IPS-18c (cell line): ENCODE measurements around the gene SLC1A4.
"Not testable (repeated sequence)": the region's sequence is repeated elsewhere in the genome, so short reads cannot be mapped to it uniquely, and the experiment has no call there.

Experiments used
- H3K4me3 ChIP-seq: 2 replicates; pipeline ENCODE4 v1.7.0; 2013; ENCODE audit warnings: low read depth, mild to moderate bottlenecking, low read length, moderate library complexity; ENCODE audit not compliant: insufficient read depth
- H3K9me3 ChIP-seq: one replicate; pipeline ENCODE4 v1.6.1; 2013; ENCODE audit warnings: mild to moderate bottlenecking, low read length, moderate library complexity; ENCODE audit not compliant: control insufficient read depth, insufficient read depth

SLC1A4 gene

DNA sequence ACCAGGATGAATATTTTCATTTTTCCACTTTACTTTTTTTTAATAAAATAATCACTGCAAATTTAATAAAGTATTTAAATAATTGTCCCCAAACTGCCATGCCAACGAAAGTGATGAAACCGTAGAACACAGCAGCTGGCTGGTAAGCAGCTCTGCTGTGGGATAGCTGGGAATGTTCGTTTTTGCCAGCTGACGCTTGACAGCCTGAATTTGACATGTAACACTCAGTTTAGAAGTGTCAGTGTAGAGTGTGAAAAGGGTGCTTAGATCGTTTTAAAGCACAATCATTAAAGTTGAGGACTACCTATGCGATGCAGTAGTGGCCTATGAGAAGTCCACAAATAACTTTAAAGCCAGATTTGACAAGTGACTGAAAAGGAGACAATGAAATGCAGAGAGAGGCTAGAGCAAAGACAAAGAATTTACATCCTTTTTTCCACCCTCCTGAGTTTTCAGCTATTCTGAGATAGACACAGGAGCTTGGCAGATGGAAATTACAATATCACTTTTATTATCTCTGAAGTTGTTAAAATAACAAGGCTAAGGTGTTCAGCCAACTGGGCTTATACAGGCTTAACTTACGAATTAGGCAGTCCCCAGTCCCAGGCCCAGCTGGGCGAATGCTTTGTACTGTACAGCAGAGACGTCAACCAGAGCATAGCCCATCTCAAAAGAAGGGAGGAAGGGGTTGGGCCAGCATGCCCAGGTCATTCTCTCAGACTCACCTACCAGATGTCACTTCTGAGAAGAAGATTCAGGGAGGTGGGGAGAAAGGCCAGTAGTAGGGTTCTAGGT, 31.9 kb upstream of the SLC1A4 start:
- no peak overlapping the region for H3K4me3 ChIP-seq
- no peaks in the 10 kb centered on the region for H3K9me3 ChIP-seq

DNA sequence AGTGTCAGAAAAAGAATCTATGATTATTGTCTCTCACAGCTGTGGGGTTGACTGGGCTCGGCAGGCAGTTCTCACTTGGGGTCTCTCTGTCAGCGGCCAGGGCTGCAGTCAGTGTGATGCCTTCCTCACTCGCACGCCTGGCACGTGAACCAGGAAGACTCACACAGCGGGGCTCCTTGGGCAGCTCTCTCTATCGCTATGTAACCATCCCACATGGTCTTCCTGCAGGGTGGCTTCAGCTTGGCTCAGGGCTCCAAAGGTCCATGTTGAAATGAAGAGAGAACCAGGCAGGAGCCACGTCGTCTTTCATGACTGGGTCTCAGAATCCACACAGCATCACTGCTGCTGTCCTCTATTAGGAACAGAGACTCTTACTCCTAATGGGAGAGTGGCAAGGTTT, 30.6 kb upstream of the SLC1A4 start:
- no peaks in the 10 kb centered on the region for H3K9me3 ChIP-seq
- no peak overlapping the region for H3K4me3 ChIP-seq

DNA sequence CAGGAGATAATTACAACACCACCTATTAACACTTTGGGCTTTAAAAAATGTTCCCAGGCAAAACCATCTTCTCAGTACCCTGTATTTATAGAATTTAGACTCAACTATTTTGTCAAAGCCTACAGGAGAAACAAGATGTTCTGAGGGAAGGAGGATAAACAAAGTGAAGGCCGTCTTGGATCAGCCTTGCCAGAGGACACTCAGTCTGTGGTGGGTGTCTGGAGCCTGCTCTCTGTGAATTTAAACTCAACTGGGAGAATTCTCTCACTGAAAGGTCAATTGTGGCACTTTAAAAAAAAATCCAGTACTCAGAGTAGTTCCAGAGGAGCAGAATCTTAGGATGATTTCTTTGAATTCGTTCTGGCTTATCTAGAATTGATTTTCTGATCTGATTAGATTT, 28.4 kb upstream of the SLC1A4 start:
- no peak overlapping the region for H3K4me3 ChIP-seq
- no peaks in the 10 kb centered on the region for H3K9me3 ChIP-seq

DNA sequence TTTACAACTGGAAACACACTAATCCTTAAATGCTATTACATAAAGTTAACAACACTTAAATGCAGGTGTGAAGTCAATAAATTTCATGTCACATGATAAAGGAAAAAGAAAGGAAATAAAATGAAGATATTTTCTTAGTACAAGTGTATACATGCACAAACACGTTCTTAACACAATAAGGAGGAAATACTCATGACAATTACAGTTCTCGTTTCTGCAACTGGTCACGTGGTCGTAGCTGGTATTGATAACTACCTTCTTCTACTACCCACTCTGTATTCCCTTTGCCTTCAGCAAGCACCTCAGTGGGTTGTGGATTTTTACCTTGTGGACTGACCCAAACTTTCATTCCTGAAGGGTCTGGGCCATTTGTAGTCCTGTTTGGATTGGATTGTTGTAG, 26.1 kb upstream of the SLC1A4 start:
- not testable (repeated sequence) for H3K9me3 ChIP-seq, H3K4me3 ChIP-seq

DNA sequence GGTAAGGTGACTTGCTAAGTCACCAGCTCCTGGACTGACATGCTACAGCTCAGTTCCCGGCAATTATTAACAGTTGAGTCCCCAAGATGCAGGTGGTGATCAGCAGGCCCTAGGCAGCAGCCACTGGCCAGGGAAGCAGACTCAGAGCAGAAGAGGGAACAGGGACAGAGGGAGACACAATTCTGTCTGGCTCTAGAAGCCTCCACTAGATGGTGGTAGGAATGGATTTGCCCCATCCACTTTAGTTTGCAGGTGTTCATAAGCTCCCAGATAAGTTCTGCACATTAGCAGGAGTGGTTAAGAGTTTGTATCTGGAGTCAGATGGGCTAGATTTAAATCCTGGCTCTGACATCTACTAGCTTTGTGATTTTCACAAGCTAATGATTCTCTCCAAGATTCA, 25.5 kb upstream of the SLC1A4 start:
- Histone ChIP-seq H3K9me3 (no peaks in the 10 kb centered on the region), H3K4me3 (no peak overlapping the region)

DNA sequence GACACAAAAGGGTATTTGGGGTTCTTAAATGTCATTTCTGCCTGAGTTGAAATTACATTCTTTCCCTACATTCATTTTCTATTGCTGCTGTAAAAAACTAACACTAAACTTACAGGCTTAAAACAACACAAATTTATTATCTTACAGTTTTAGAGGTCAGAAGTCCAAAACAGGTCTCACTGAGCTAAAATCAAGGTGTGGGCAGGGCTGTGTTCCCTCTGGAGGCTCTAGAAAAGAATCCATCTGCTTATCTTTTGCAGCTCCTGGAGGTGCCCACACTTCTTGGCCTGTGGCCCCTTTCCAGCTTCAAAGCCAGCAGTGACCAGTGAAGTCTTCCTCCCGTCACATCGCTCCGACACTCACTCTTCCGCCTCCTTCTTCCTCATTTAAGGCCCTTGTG, 23.2 kb upstream of the SLC1A4 start:
- no peak overlapping the region for H3K4me3 ChIP-seq
- no peaks in the 10 kb centered on the region for H3K9me3 ChIP-seq

DNA sequence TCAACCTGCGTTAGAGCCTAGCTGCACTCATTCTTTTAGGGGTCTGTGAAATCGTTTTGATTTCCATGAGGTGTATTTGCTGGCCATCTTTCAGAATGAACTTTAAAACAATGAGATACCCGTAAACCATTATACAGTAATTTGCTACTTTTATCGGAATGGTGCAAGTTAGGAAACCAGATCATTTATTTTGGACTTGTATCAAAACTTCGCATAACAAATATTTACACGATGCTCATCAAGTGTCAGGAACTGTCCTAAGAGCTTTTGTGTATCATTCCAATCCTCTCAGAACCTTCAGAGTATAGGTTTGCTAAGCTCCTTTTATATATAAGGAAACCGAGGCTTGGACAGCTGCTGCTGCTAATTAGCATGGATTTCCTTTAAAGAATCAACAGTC, 22.4 kb upstream of the SLC1A4 start:
- no peak overlapping the region for H3K4me3 ChIP-seq

DNA sequence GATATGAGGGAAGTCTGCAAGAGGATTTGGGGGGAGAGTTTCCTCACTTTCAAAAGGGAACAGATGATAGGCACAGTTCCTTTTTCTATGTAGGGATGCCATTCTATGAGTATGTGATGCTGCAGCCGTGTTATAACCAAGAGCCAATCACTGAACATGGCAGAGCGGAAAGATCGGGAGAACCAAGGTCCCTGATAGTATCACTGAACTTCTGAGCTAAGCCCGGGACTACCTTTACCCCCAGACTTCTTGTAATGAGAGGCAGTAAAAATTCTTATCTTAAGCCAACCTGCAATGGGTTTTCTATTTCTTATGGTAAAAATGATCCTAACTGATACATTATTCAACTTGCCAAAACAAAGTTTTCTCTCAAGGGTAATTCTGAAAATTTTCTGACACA, 21.6 kb upstream of the SLC1A4 start:
- H3K9me3 ChIP-seq = no peaks in the 10 kb centered on the region

More for the DNA sequence above, 22.4 kb upstream of the SLC1A4 start:
- no peaks in the 10 kb centered on the region for H3K9me3 ChIP-seq

DNA sequence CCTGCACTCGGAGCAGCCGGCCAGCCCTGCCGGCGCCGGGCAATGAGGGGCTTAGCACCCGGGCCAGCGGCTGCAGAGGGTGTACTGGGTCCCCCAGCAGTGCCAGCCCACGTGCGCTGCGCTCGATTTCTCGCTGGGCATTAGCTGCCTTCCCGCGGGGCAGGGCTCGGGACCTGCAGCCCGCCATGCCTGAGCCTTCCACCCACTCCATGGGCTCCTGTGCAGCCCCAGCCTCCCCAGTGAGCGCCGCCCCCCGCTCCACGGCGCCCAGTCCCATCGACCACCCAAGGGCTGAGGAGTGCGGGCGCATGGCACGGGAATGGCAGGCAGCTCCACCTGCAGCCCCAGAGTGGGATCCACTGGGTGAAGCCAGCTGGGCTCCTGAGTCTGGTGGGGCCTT, 20.1 kb upstream of the SLC1A4 start:
- not testable (repeated sequence) for H3K4me3 ChIP-seq, H3K9me3 ChIP-seq

More for the DNA sequence above, 21.6 kb upstream of the SLC1A4 start:
- H3K4me3 ChIP-seq = no peak overlapping the region

DNA sequence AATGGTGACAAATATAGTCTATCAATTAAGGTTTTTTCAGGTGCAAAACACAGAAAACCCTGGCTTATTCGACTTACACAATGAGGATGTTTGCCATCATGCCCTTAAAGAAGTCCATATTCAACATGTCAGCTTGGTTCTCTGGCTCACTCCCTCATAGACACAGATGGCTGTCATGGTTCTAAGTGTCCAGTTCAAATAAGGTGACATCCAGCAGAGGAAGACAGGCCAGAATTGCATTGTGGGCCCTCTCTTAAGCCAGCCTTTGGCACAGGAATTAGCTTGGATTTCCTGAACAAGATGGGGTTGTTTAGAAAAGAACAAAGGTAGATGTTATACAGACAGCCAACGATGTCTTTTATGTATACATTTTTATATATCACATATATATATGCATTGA, 18.7 kb upstream of the SLC1A4 start:
- Histone ChIP-seq H3K9me3 (no peaks in the 10 kb centered on the region), H3K4me3 (no peak overlapping the region)

DNA sequence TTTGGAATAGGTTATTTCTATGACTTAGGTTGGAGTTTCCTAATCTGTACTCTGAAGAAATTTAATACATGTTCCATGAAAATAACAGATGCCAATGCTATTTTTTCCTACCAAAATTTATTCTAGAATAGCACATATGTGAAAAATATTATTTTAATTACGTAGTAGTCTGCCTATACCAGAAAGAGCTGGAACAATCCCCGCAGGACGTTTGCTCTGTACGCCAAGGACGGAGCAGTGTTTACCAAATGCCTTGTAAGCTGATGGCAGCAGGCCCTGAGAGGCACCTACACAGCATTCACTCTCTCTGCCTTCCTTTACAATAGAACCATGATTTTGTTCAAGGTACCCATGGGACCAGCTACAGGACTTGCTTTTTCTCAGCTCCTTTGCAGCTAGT, 16.8 kb upstream of the SLC1A4 start:
- no peak overlapping the region for H3K4me3 ChIP-seq
- no peaks in the 10 kb centered on the region for H3K9me3 ChIP-seq

DNA sequence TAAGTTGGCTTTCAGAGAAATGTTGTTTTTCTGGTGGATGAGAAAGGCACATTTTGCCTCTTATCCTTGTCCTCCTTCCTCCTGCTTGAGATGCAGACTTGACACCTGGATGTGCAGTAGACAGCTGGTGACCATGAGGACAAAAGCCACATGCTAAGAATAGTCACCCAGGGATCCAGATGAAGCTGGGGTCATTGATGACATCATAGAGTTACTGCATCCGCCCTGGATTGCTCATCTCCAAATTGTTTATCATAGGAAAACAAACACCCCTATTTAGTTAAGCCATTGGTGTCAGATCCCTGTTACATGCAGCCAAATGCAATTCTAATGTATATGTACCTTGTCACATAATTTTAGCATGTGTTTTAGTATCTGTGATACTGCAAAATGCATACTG, 16.3 kb upstream of the SLC1A4 start:
- Histone ChIP-seq H3K9me3 (no peaks in the 10 kb centered on the region), H3K4me3 (no peak overlapping the region)

DNA sequence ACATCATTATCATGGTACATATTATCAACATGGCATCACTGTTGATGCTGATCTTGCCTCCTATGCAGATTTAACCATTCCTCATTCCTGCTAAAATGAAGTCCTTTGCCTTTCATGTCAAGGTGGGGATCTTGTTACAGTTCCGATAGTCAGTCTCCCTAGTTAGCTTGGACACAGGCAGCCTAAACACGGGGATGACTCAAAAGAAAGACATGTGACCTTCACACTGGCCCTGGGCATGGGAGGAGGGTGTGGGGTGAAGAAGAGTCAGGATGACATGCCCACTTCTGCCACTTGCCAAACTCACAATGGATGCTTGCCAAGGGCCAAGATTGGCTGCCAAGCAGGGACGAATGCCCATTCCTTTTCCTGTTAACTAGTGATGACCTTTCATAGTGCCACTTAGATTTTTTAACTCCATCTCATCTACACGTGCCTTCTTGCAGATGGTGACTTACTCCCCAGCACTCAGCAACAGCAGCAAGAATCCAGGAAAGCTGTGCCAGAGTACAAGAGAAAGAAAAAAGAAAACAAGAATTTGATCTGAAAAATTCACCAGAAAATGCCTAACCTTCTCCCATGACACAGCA, 13.9 kb upstream of the SLC1A4 start:
- Histone ChIP-seq H3K9me3 (no peaks in the 10 kb centered on the region), H3K4me3 (no peak overlapping the region)

DNA sequence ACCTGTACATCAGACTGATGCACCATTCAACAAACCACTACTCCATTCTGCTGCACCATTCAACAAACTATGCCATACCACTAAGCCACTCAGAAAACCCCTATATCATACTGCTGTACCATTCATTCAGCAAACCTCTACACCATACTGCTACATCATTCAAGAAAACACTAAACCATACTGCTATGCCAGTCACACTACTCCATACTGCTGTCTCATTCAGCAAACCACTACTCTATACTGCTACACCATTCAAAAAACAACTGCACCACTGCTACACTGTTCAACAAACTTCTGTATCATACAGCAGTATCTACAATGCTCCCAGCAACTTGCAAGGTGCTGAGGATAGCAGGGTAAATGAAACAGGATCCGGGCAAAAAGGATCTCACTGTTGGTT, 12.9 kb upstream of the SLC1A4 start:
- no peaks in the 10 kb centered on the region for H3K9me3 ChIP-seq
- no peak overlapping the region for H3K4me3 ChIP-seq

DNA sequence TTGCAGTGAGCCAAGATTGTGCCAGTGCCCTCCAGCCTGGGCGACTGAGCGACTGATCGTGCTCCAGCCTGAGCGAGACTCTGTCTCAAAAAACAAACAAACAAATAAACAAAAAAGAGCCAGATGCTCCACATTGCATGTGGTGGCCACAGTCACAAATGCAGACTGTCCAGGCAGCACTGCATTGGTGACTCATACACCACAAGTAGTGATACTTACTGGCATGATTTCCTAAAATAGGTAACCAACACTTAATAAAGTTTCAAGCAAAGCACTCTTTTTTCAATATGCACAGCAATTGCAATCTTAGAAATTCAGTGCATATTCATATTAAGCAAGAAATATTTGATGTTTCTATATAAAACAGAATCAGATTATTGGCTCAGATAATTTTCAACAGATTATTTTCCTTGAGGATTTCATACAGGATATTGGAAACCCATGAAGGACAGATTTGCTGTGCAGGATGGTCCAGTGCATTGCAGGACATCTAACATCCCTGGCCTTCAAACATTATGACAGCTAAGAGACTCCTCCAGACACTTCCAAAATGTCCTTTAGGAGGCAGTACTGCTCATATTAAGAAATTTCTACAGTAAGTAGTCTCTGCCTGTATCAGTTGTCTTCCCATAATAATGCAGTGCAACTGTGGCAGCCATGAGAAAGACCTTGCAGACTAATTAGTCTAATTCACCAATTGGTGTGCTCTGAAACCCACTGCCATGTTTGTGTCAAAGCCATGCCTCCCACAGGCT, 10.5 kb upstream of the SLC1A4 start:
- no peak overlapping the region for H3K4me3 ChIP-seq

DNA sequence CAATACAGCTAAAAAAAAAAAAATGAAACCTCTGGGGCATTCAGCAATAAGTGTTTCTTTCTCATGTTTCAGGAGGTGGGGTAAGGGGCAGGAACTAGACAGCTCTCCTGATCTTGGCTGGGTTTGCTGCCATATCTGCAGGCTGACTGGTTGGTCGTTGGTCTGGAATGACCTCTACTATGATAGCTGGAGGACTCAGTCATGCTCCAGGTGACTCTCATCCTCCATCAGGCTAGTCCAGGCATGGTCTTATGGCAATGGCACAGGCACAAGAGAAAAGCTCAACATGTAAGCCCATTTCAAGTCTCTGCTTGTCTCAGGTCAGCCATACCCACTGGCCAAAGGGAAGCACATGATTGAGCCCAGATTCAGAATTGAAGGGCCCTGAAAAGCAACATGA, 9.5 kb upstream of the SLC1A4 start:
- no peaks in the 10 kb centered on the region for H3K9me3 ChIP-seq
- no peak overlapping the region for H3K4me3 ChIP-seq

More for the DNA sequence above, 10.5 kb upstream of the SLC1A4 start:
- H3K9me3 ChIP-seq = no peaks in the 10 kb centered on the region

DNA sequence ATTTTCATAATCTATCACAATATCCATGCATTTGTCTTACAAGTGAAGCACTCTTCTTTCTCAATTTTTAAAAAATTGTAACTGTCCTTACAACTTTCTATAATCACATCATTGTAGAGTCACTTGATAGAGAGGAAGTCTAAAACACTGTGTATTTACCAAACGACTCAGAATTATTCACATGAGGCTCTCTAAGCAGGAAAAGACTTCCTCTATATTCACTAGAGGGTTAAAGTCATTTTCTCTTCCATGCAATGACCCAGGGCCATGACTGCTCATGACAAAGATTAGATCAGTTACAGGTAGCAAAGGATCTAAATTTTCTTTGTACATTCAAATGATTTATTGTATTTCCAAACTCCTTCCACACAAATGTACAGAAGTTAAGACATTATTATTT, 9.0 kb upstream of the SLC1A4 start:
- Histone ChIP-seq H3K9me3 (no peaks in the 10 kb centered on the region), H3K4me3 (no peak overlapping the region)

DNA sequence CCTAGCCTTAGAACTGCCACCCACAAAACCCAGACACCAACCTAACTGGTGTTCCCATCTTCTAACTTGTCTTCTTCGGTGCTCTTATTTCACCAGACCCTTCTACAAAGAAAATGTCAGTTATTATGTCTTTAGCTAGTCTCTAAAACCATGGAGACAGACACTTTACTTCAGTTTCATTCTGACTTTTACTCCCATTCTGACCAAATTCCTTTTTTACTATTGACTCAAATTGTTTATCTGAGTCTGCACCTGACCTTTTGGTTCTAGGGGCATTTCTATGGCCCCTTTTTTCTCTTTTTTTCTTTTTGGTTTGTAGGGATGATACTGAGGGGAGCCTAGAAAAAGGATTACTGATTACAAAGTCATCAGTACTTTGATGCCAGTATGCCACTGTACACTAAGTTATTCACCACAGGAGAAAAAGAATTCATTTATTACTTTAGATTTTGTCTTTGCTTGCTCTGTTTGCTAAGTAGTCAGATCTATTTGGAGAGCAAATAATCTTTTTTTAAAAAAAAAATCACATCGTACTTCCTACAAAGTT, 6.8 kb upstream of the SLC1A4 start:
- Histone ChIP-seq H3K9me3 (no peaks in the 10 kb centered on the region), H3K4me3 (no peak overlapping the region)
